Endothelial cell of umbilical vein (primary cell): ENCODE results near the gene TTLL12. TPM values are rescaled to one million over a fixed set of nuclear protein-coding genes. Genes with fewer than 3 reads are reported as not detected.

Source experiments
- BruUV-seq: library from RNA; stranded (reverse); fragments of 400-500 nt; replicated peaks from 2 replicates; lab custom pipeline; 2021; lab: Mats Ljungman, UMichigan
- CTCF ChIA-PET: fragments of 300-600, 350-600 bp; sonication (Branson Sonifier 250); formaldehyde crosslinking; loops from one replicate; lab custom pipeline; 2021; ENCODE audit warnings: antibody characterized with exemption, inconsistent platforms; lab: Charles Lee
- POLR2A ChIA-PET: fragments of 300-600, 350-600 bp; sonication (Branson Sonifier 250); formaldehyde crosslinking; loops from one replicate; lab custom pipeline; 2021; ENCODE audit warnings: antibody characterized with exemption, inconsistent platforms; lab: Charles Lee
- DNase-seq: peaks from one replicate; pipeline ENCODE4 v3.0.0-alpha.2; 2011; ENCODE audit warnings: low read depth, low spot score
- FAIRE-seq: peaks from 2 replicates; lab custom pipeline; 2011; peaks lifted over from hg19 to GRCh38; lab: Jason Lieb, UNC
- H2AFZ ChIP-seq: 2 replicates; pipeline ENCODE4 v1.6.0; 2012; ENCODE audit warnings: low read depth, low read length, control low read depth, inconsistent platforms
- H3K27ac ChIP-seq: 2 replicates; pipeline ENCODE4 v1.5.1; 2011; ENCODE audit warnings: low read depth, mild to moderate bottlenecking, control low read depth, low read length, moderate library complexity; ENCODE audit not compliant: insufficient read depth
- H3K27me3 ChIP-seq, 2 experiments: 2 replicates each; pipeline versions ENCODE4 v1.6.0 to v1.6.1; 2011; ENCODE audit warnings: low read length in 2 of 2, mixed read lengths in 1 of 2; ENCODE audit not compliant: control insufficient read depth in 2 of 2, insufficient read depth in 2 of 2
- H3K36me3 ChIP-seq, 2 experiments: 2 replicates in 1 of 2; 3 replicates in 1 of 2; pipeline ENCODE4 v1.5.1; 2011; ENCODE audit warnings: low read length in 2 of 2, mild to moderate bottlenecking in 1 of 2, moderate library complexity in 1 of 2; ENCODE audit not compliant: control insufficient read depth in 2 of 2, insufficient read depth in 2 of 2; ENCODE audit errors: extremely low read depth in 1 of 2
- H3K4me1 ChIP-seq: 3 replicates; pipeline ENCODE4 v1.5.1; 2011; ENCODE audit warnings: mild to moderate bottlenecking, low read length; ENCODE audit not compliant: control insufficient read depth, insufficient read depth; ENCODE audit errors: extremely low read depth
- H3K4me2 ChIP-seq: 2 replicates; pipeline ENCODE4 v1.6.1; 2011; ENCODE audit warnings: low read length, control low read depth, mixed read lengths; ENCODE audit not compliant: insufficient read depth
- H3K4me3 ChIP-seq, 3 experiments: fragments of 200-600 bp in 1 of 3; sonication (generic), shearing (Covaris generic) in 1 of 3; replicated peaks in 1 of 3; 2 replicates each; pipeline ENCODE4 v1.5.1; 2011 to 2016; ENCODE audit warnings: control low read depth in 3 of 3, low read length in 3 of 3, mild to moderate bottlenecking in 2 of 3, inconsistent platforms in 1 of 3, low read depth in 1 of 3, moderate library complexity in 1 of 3; ENCODE audit not compliant: insufficient read depth in 1 of 3
- H3K79me2 ChIP-seq: 2 replicates; pipeline ENCODE4 v1.6.0; 2012; ENCODE audit warnings: low read length, inconsistent platforms; ENCODE audit not compliant: control insufficient read depth, insufficient read depth
- H3K9ac ChIP-seq: replicated peaks from 2 replicates; pipeline ENCODE3; 2011; ENCODE audit warnings: low read length, control low read depth; ENCODE audit not compliant: insufficient read depth; ENCODE audit errors: extremely low read depth
- H3K9me1 ChIP-seq: replicated peaks from 3 replicates; pipeline ENCODE4 v1.6.0; 2011; ENCODE audit warnings: mild to moderate bottlenecking, low read length; ENCODE audit not compliant: control insufficient read depth, insufficient read depth; ENCODE audit errors: extremely low read depth
- H3K9me3 ChIP-seq: replicated peaks from 2 replicates; pipeline ENCODE4 v1.5.1; 2012; ENCODE audit warnings: low read length, inconsistent platforms; ENCODE audit not compliant: control insufficient read depth, insufficient read depth
- H4K20me1 ChIP-seq: replicated peaks from 2 replicates; pipeline ENCODE3; 2011; ENCODE audit warnings: mild to moderate bottlenecking, low read length; ENCODE audit not compliant: control insufficient read depth, insufficient read depth; ENCODE audit errors: extremely low read depth
- EZH2 ChIP-seq: IDR thresholded peaks from 2 replicates; pipeline ENCODE4 v1.6.1; 2012; ENCODE audit warnings: borderline replicate concordance, low read depth, mild to moderate bottlenecking, moderate library complexity, low read length, inconsistent platforms; ENCODE audit not compliant: severe bottlenecking
- FOS ChIP-seq: IDR thresholded peaks from 2 replicates; pipeline ENCODE4 v1.6.1; 2011; ENCODE audit warnings: mild to moderate bottlenecking, low read length, moderate library complexity, borderline replicate concordance; ENCODE audit not compliant: insufficient read depth
- GATA2 ChIP-seq: IDR thresholded peaks from 2 replicates; pipeline ENCODE4 v1.7.0; 2011; ENCODE audit warnings: low read depth, mild to moderate bottlenecking, moderate library complexity, mixed read lengths, low read length; ENCODE audit not compliant: insufficient read length, insufficient read depth
- JUN ChIP-seq: IDR thresholded peaks from 2 replicates; pipeline ENCODE4 v1.6.1; 2011; ENCODE audit warnings: borderline replicate concordance, low read depth; ENCODE audit not compliant: insufficient read length, insufficient read depth
- MYC ChIP-seq: IDR thresholded peaks from one replicate; pipeline ENCODE4 v1.6.1; 2011; ENCODE audit warnings: mild to moderate bottlenecking, low read depth, low read length
- POLR2A ChIP-seq: IDR thresholded peaks from 2 replicates; pipeline ENCODE4 v1.6.1; 2012; ENCODE audit warnings: low read depth, mild to moderate bottlenecking, control low read depth, low read length
- POLR2AphosphoS5 ChIP-seq: IDR thresholded peaks from 2 replicates; pipeline ENCODE4 v1.6.1; 2012; ENCODE audit warnings: low read depth, mild to moderate bottlenecking, control low read depth, low read length, moderate library complexity; ENCODE audit not compliant: insufficient read depth
- dilution Hi-C: fragments of 300-500 bp; cut with MboI; formaldehyde crosslinking; loops from one replicate; pipeline ENCODE4 v1.15.0; 2019; ENCODE audit warnings: low sequenced_read_pairs; ENCODE audit not compliant: extremely low pct_ligation_motif_present
- intact Hi-C: fragments of 100-400 bp; cut with micrococcal nuclease; formaldehyde crosslinking; loops from one replicate; pipeline ENCODE4 v1.10.0; 2022
- polyA plus RNA-seq, 4 experiments: library from polyadenylated mRNA; depleted of rRNA in 3 of 4; stranded (reverse) in 3 of 4; unstranded in 1 of 4; fragments of >200 nt; gene quantifications; 2 replicates each; pipeline versions ENCODE4 v1.2.1 to v1.2.3, GENCODE V29; 2011 to 2012; ENCODE audit warnings: missing spikeins in 1 of 4
- total RNA-seq: library from RNA; stranded (reverse); gene quantifications from 2 replicates; pipeline ENCODE4 v1.2.3, GENCODE V29; 2021
- TF ChIP-seq, protein P1 (sequence below): IDR thresholded peaks from 2 replicates; pipeline ENCODE4 v1.6.1; 2011; ENCODE audit not compliant: insufficient read depth, insufficient read length
- TF ChIP-seq, protein P2 (sequence below), 2 donors: IDR thresholded peaks; 1 replicate in 1 of 2; 2 replicates in 1 of 2; pipeline ENCODE4 v1.5.1; 2011; ENCODE audit warnings: low read length in 2 of 2, mild to moderate bottlenecking in 2 of 2, moderate library complexity in 2 of 2, control low read depth in 1 of 2, inconsistent platforms in 1 of 2, low read depth in 1 of 2; ENCODE audit not compliant: insufficient read depth in 1 of 2; ENCODE audit errors: extremely low read depth in 1 of 2

The TTLL12 gene
- total and polyA plus RNA-seq, 2 donors (not counting 3 experiments of a cell fraction or from before 2014, with no cell fraction given) = 26.2 to 36.5 TPM

DNA sequence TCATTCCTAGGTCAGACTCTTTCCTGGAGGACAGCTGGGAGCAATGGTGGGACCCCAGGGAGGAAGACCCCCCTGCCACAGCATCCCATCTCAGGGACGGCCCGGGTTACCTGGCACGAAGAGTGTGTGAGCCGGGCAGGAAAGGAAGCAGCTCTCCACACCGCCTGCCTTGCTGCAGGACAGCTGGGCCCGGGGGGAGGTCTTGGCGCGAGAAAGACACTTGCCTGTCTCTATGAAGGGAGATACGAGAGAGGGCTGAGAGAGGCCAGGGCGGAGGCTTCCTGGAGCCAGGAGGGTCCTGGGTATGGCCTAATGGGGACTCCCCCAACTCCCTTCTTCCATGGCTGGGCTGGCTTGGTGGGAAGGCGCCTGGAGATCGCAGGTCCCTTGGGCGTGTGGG, 36.1 kb upstream of the TTLL12 start:
- Histone ChIP-seq H3K9me1 (no peaks in the 10 kb centered on the region), H3K9ac (no peak overlapping the region), H3K79me2 (no peaks in the 10 kb centered on the region), H4K20me1 (no peaks in the 10 kb centered on the region), H3K4me2 (no peak overlapping the region), H3K4me1 (no peaks in the 10 kb centered on the region), H3K27ac (no peak overlapping the region), H3K9me3 (no peaks in the 10 kb centered on the region), H3K4me3 (no peak overlapping the region), H2AFZ (no peak overlapping the region), H3K36me3 (no peaks in the 10 kb centered on the region), H3K27me3 (no peaks in the 10 kb centered on the region)
- ChIA-PET CTCF (interaction anchor here (1.4 to 1.5 kb wide), 2 partner anchors 8 to 35 kb away, joined by 3 read pairs; no protein-coding TSS in a partner anchor), POLR2A (no interaction called here)
- DNase-seq (no peak), FAIRE-seq (no peak)
- BruUV-seq = no TSS peak
- TF ChIP-seq GATA2 (no peak), POLR2AphosphoS5 (no peak), FOS (no peak), JUN (no peak)
- TF ChIP-seq, protein P1, sequence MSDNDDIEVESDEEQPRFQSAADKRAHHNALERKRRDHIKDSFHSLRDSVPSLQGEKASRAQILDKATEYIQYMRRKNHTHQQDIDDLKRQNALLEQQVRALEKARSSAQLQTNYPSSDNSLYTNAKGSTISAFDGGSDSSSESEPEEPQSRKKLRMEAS = no peak
- intact Hi-C loops = no loop called here
- dilution Hi-C loops = no loop called here

DNA sequence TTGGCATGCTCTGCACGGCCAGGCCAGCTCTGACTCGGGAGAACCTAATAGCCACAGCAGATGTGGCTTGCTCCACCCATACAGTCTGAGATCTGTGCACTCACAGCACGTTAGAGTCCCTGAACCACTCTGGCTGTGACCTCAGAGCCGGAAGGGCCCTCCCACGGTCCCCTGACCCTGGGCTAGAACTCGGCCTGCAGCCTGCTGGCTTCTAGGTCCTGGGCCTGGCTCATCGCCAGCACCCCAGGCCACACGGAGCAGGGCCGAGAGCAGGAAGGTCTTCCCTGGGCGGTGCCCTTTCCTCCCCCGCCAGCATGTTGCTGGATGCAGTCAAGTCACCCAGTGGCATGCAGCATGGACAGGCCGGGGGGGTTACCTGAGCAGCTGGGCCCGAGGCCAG, 35.3 kb upstream of the TTLL12 start:
- H3K9ac ChIP-seq = no peak overlapping the region
- POLR2A ChIA-PET = no interaction called here
- no peak overlapping the region for H3K4me3 ChIP-seq
- dilution Hi-C loops (no loop called here), intact Hi-C loops (no loop called here)
- no peaks in the 10 kb centered on the region for H4K20me1 ChIP-seq
- no peaks in the 10 kb centered on the region for H3K9me3 ChIP-seq
- FAIRE-seq (no peak), DNase-seq (no peak)
- H3K4me2 ChIP-seq = no peak overlapping the region
- no peaks in the 10 kb centered on the region for H3K4me1 ChIP-seq
- CTCF ChIA-PET = interaction anchor here (1.4 to 1.5 kb wide), 2 partner anchors 9 to 35 kb away, joined by 3 read pairs; no protein-coding TSS in a partner anchor
- TF ChIP-seq GATA2 (no peak), JUN (no peak), FOS (no peak), POLR2A (no peak), POLR2AphosphoS5 (no peak), MYC (no peak), EZH2 (no peak)
- TF ChIP-seq, protein P2, sequence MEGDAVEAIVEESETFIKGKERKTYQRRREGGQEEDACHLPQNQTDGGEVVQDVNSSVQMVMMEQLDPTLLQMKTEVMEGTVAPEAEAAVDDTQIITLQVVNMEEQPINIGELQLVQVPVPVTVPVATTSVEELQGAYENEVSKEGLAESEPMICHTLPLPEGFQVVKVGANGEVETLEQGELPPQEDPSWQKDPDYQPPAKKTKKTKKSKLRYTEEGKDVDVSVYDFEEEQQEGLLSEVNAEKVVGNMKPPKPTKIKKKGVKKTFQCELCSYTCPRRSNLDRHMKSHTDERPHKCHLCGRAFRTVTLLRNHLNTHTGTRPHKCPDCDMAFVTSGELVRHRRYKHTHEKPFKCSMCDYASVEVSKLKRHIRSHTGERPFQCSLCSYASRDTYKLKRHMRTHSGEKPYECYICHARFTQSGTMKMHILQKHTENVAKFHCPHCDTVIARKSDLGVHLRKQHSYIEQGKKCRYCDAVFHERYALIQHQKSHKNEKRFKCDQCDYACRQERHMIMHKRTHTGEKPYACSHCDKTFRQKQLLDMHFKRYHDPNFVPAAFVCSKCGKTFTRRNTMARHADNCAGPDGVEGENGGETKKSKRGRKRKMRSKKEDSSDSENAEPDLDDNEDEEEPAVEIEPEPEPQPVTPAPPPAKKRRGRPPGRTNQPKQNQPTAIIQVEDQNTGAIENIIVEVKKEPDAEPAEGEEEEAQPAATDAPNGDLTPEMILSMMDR (IDR thresholded peaks at IDR 0.05; ENCODE audit: extremely low read depth in 1 of 2, insufficient read depth in 1 of 2, low read depth in 1 of 2, low read length in 2 of 2) = no peak
- TF ChIP-seq, protein P1 = no peak
- no peak overlapping the region for H2AFZ ChIP-seq
- no TSS peak for BruUV-seq
- no peak overlapping the region for H3K27ac ChIP-seq
- no peaks in the 10 kb centered on the region for H3K9me1 ChIP-seq
- no peaks in the 10 kb centered on the region for H3K27me3 ChIP-seq
- H3K79me2 ChIP-seq = no peaks in the 10 kb centered on the region
- no peaks in the 10 kb centered on the region for H3K36me3 ChIP-seq
